PC-9 (cell line): ENCODE measurements around the gene MTMR3. TPM values are rescaled to one million over a fixed set of nuclear protein-coding genes. Genes with fewer than 3 reads are reported as not detected.

ENCODE experiments used
- BruUV-seq: library from RNA; stranded (reverse); fragments of 400-500 nt; replicated peaks from 2 replicates; lab custom pipeline; 2021; lab: Mats Ljungman, UMichigan
- CTCF ChIA-PET: fragments of 300-600 bp; sonication (Branson Sonifier 250); formaldehyde crosslinking; loops from one replicate; lab custom pipeline; 2022; ENCODE audit warnings: antibody characterized with exemption; lab: Charles Lee
- POLR2A ChIA-PET: fragments of 300-600 bp; sonication (Branson Sonifier 250); formaldehyde crosslinking; loops from one replicate; lab custom pipeline; 2022; ENCODE audit warnings: antibody characterized with exemption; ENCODE audit not compliant: unreplicated experiment; lab: Charles Lee
- DNase-seq, 2 experiments: peaks; one replicate each; pipeline versions ENCODE4 v3.0.0 to v3.0.0-alpha.2; 2015 to 2022; ENCODE audit warnings: mixed read lengths in 1 of 2
- H2AFZ ChIP-seq: fragments of 200-600 bp; sonication (generic); 2 replicates; pipeline ENCODE4 v1.8.1; 2017; ENCODE audit warnings: antibody characterized with exemption
- H3F3A ChIP-seq: fragments of 200-600 bp; sonication (generic); 2 replicates; pipeline ENCODE4 v1.8.1; 2017; ENCODE audit warnings: antibody characterized with exemption, mild to moderate bottlenecking, low read depth; ENCODE audit not compliant: insufficient read depth
- H3K27ac ChIP-seq: fragments of 200-600 bp; sonication (generic); 2 replicates; pipeline ENCODE4 v1.6.1; 2016; ENCODE audit warnings: mixed run types
- H3K27me3 ChIP-seq: fragments of 200-600 bp; sonication (generic); 2 replicates; pipeline ENCODE4 v1.6.1; 2016; ENCODE audit warnings: low read depth, mixed run types; ENCODE audit not compliant: insufficient read depth
- H3K36me3 ChIP-seq: fragments of 200-600 bp; sonication (generic); 2 replicates; pipeline ENCODE4 v1.6.1; 2016; ENCODE audit warnings: low read depth, mixed run types
- H3K4me1 ChIP-seq: fragments of 200-600 bp; sonication (generic); replicated peaks from 2 replicates; pipeline ENCODE4 v1.6.1; 2016; ENCODE audit warnings: mixed run types; ENCODE audit not compliant: insufficient read depth
- H3K4me2 ChIP-seq: fragments of 200-600 bp; sonication (generic); 2 replicates; pipeline ENCODE4 v1.6.1; 2017; ENCODE audit warnings: mixed run types
- H3K4me3 ChIP-seq: fragments of 200-600 bp; sonication (generic); 2 replicates; pipeline ENCODE4 v1.6.1; 2016; ENCODE audit warnings: mixed run types
- H3K79me2 ChIP-seq: fragments of 200-600 bp; sonication (generic); 2 replicates; pipeline ENCODE4 v1.6.1; 2017; ENCODE audit warnings: low read depth, mixed run types
- H3K9me2 ChIP-seq: fragments of 200-600 bp; sonication (generic); 2 replicates; pipeline ENCODE4 v1.8.1; 2017; ENCODE audit warnings: mild to moderate bottlenecking; ENCODE audit not compliant: insufficient read depth
- H3K9me3 ChIP-seq: fragments of 200-600 bp; sonication (generic); 2 replicates; pipeline ENCODE4 v1.8.1; 2016; ENCODE audit warnings: low read depth; ENCODE audit not compliant: insufficient read depth
- H4K20me1 ChIP-seq: fragments of 200-600 bp; sonication (generic); 2 replicates; pipeline ENCODE4 v1.8.1; 2017; ENCODE audit not compliant: insufficient read depth
- CTCF ChIP-seq: fragments of 200-600 bp; sonication (generic); conservative IDR thresholded peaks from 2 replicates; pipeline ENCODE4 v1.6.1; 2017; ENCODE audit warnings: mixed run types, antibody characterized with exemption, mild to moderate bottlenecking, moderate library complexity
- EZH2 ChIP-seq: fragments of 200-600 bp; sonication (generic); IDR thresholded peaks from 2 replicates; pipeline ENCODE4 v1.8.0; 2017; ENCODE audit warnings: antibody characterized with exemption, low read depth
- intact Hi-C: fragments of 100-400 bp; cut with micrococcal nuclease; formaldehyde crosslinking; loops from one replicate; pipeline ENCODE4 v1.10.0; 2022; ENCODE audit not compliant: unreplicated experiment
- total RNA-seq: library from RNA; stranded (reverse); gene quantifications from 2 replicates; pipeline ENCODE4 v1.2.3, GENCODE V29; 2021

Gene MTMR3
- total RNA-seq, 1 experiment from 2014 or later, result 28.1 TPM

GRCh38 chr22:29979777-29980321 lies 96.9 kb downstream of the MTMR3 start:
- POLR2A ChIA-PET, result interaction anchor here (0.6 to 0.7 kb wide), 2 partner anchors 45 to 207 kb away, joined by 3 to 21 read pairs; no protein-coding TSS in a partner anchor
- peak overlapping the region; percentile 24 for H3K4me2 ChIP-seq
- intact Hi-C loops, result no loop called here

GRCh38 chr22:29983296-29983917 lies 100.4 kb downstream of the MTMR3 start:
- no TSS peak for BruUV-seq
- ChIA-PET POLR2A (no interaction called here), CTCF (no interaction called here)
- H3F3A ChIP-seq, result peaks cover 18% of the 10 kb centered on the region
- no peak overlapping the region for H3K4me2 ChIP-seq
- intact Hi-C loops, result no loop called here
- no peaks in the 10 kb centered on the region for H3K9me3 ChIP-seq
- TF ChIP-seq CTCF (no peak), EZH2 (no peak)
- H2AFZ ChIP-seq, result no peak overlapping the region
- peaks cover 16% of the 10 kb centered on the region for H3K36me3 ChIP-seq
- no peaks in the 10 kb centered on the region for H3K27me3 ChIP-seq
- no peak for DNase-seq
- peaks cover 9% of the 10 kb centered on the region; the same call in 1 of the 2 replicates for H3K79me2 ChIP-seq
- no peak overlapping the region for H3K4me3 ChIP-seq
- no peaks in the 10 kb centered on the region for H4K20me1 ChIP-seq
- peaks cover 22% of the 10 kb centered on the region for H3K4me1 ChIP-seq
- H3K27ac ChIP-seq, result no peak overlapping the region
- H3K9me2 ChIP-seq, result no peaks in the 10 kb centered on the region

More at GRCh38 chr22:29979777-29980321, 96.9 kb downstream of the MTMR3 start:
- no peak for TF ChIP-seq CTCF
- no peak for TF ChIP-seq EZH2
- no TSS peak for BruUV-seq
- Histone ChIP-seq H3K9me2 (no peaks in the 10 kb centered on the region), H3K79me2 (peaks cover 9% of the 10 kb centered on the region), H3K4me3 (no peak overlapping the region), H3K9me3 (no peaks in the 10 kb centered on the region), H3K27me3 (no peaks in the 10 kb centered on the region), H3K36me3 (peaks cover 16% of the 10 kb centered on the region; the same call in 1 of the 2 replicates), H4K20me1 (no peaks in the 10 kb centered on the region), H3K4me1 (peaks cover 27% of the 10 kb centered on the region), H3K27ac (peak overlapping the region; percentile 24), H3F3A (peaks cover 18% of the 10 kb centered on the region), H2AFZ (no peak overlapping the region)
- DNase-seq, result no peak
- CTCF ChIA-PET, result interaction anchor here (0.6 kb wide), 1 partner anchor 49 kb away, joined by 5 read pairs; no protein-coding TSS in a partner anchor

GRCh38 chr22:29985912-29986311 lies 102.9 kb downstream of the MTMR3 start:
- H3K79me2 ChIP-seq, result no peaks in the 10 kb centered on the region
- no peaks in the 10 kb centered on the region for H3K9me3 ChIP-seq
- H3K4me1 ChIP-seq, result no peaks in the 10 kb centered on the region
- no peak overlapping the region for H2AFZ ChIP-seq
- no peak overlapping the region for H3K4me2 ChIP-seq
- H4K20me1 ChIP-seq, result no peaks in the 10 kb centered on the region
- intact Hi-C loops, result no loop called here
- H3K27ac ChIP-seq, result no peak overlapping the region
- no peaks in the 10 kb centered on the region for H3K9me2 ChIP-seq
- TF ChIP-seq CTCF, result no peak
- no peak for TF ChIP-seq EZH2
- 0 out of 2 replicates have a peak, but pooled peaks cover 1% of the 10 kb centered on the region for H3F3A ChIP-seq
- ChIA-PET POLR2A (no interaction called here), CTCF (no interaction called here)
- BruUV-seq, result no TSS peak
- H3K36me3 ChIP-seq, result peaks cover 15% of the 10 kb centered on the region
- no peak for DNase-seq
- no peaks in the 10 kb centered on the region for H3K27me3 ChIP-seq
- no peak overlapping the region for H3K4me3 ChIP-seq
